HG03354 (cell line): ENCODE results near the gene RBP3.
"Not testable (repeated sequence)": the region's sequence is repeated elsewhere in the genome, so short reads cannot be mapped to it uniquely, and the experiment has no call there.

Experiments
- ATAC-seq: cut with Tn5 transposase; IDR thresholded peaks from one replicate; pipeline ENCODE4 v1.9.1; 2021; ENCODE audit warnings: mild to moderate bottlenecking; ENCODE audit not compliant: unreplicated experiment, poor library complexity, severe bottlenecking

RBP3 gene

DNA sequence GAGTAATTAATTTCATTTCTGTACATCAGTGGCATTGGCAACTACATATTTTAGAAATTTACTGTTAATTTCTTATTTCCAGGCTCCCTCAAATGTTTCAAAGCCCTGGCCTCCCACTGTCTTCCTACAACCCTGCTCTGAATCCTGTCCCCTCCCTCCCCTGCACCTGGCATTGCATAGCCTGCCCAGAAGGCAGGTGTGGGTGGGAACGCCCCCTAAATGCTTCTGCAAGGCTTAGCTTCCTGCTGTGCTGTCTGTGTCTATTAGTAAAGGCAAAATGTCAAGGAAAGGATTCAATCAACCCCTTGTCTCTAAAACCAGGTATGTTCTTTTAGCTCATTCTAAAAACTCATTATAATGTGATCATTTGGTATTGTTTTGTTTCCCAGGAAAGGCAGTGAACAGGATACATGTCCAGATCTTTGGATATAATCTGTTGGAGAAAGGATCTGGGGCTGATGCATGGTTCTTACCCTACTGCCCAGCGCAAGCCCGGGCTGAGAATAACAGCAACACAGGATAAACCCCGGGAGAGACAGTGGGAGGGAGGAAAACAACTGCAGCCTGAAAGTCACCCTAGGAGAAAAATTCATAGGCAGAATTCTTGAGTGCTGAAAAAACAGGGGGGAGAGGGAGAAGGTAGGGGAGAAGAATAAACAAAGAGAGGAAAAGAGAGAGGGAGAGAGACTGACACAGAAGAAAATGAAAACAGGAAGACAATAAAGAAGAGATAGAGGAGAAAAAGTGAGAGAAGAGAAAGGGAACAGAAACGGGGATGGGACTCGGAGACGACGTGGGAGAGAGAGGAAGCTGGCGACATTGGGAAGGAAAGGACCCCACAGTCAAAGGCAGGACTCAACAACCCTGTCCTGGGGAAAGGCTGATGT is 35.3 kb downstream of the RBP3 start:
- no peak for ATAC-seq

DNA sequence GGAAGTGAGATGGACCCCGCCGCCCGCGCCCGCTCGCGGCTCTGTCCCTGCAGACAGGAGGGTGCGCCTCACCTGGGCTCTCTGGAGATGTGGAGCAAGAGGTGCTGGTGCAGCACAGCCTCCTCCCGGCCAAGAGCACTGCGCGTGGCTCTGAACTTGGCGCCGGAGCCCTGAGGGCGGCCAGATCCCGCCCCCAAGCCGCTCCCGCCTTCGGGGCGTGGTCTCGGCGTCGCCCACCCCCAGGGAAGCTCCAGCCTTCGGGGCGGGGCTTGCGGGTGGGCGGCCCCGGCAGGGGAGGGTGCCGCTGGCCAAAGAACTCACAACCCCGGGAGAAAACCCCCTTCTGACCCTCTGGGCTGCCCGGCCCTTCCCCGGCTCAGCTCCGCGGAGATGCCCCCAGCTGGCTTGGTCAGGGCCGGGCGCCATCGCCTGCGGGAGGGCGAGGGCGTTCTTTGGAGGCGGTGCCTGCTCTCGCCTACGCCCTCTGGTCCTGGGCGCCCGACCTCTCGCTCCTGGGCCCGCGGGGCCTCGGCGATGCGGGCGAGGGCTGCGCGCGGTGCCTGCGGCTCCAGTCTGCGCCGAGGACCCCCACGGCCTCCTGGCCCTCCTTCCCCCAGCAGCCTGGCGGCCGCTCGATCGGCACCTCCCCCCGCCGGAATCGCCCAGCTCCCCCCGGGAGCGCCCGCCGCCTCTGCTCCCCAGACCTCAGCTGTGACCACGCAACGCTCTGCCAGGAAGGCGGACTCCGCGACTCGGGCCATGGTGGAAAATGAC is 36.2 kb downstream of the RBP3 start, which contains the start of gene ZNF488:
Gene ZNF488, minus strand, starts transcription at position 146 of the 774 bp plus-strand sequence. CDS start 15,464 bp downstream, outside the sequence.
- ATAC-seq, result peak; percentile 88

DNA sequence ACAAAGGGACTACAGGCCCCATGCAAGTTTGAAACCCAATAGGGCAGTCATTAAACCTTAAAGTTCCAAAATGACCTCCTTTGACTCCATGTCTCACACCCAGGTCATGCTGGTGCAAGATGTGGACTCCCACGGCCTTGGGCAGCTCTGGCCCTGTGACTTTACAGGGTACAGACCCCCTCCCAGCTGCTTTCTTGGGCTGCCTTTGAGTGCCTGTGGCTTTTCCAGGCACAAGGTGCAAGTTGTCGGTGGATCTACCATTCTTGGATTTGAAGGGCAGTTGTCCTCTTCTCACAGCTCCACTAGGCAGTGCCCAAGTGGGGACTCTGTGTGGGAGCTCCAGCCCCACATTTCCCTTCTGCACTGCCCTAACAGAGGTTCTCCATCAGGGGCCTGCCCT is 37.9 kb downstream of the RBP3 start:
- ATAC-seq, result not testable (repeated sequence)

DNA sequence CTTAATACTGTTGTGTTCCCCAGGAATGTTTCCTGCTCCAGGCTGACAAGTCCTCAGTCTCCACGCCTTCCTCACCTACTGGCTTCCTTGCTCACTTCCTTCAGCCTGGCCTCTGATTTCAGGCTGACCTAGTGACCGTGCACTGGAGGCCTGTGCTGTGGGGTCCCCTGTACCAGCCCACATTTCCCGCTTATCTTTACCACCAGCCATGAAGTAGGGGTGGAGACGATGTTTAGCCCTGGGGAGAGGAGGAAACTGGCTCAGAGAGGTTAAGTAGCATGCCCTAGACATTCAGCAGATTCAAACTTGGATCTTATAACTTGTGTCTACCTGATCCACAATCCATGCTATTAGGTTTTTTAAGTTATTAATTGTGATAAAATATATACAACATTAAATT is 40.7 kb downstream of the RBP3 start:
- no peak for ATAC-seq

DNA sequence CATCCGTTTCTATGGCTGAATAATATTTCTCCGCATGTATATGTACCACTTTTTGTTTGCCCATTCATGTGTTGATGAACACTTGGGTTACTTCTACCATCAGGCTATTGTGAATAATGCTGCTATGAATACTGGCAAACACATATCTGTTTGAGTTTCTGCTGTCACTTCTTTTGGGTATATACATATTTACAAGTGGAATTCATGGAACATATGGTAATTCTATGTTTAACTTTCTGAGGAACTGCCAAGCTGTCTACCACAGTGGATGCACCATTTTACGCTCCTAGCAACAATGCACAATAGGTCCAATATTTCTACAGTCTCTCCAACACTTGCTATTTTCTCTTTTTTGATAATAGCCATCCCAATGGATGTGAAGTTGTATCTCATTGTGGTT is 41.5 kb downstream of the RBP3 start:
- ATAC-seq, result no peak

DNA sequence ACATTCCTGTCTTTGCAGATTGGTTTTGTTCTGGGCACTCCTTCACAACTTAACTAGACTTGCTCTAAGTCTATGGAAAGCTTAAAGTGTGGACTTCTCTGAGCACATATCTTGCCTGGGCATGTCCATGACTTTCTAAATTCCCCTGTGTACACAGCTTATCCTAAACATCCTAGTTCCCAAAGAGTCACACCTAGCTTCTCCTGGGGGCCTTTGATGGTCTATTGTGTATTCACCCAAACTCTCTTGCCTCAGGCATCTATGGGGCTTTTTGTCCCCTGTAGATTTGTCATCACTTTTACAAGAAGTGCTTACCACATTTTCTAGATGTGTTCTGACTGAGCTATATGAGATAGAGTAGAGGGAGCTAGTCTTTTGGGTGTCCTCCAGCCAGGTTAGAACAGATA is 48.2 kb downstream of the RBP3 start:
- no peak for ATAC-seq

DNA sequence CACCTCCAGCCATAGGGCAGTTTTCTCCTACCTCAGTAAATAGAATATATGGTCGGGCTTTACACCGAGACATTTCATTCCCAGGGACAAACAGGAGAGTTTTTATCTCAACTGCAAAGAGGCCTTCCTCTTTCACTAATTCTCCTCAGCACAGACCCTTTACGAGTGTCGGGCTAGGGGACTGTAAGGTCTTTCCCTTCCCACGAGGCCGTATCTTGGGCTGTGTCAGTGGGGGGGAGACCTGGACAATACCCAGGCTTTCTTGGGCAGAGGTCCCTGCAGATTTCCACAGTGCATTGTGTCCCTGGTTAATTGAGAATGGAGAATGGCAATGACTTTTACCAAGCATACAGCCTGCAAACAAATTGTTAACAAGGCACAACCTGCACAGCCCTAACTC is 49.1 kb downstream of the RBP3 start:
- no peak for ATAC-seq

DNA sequence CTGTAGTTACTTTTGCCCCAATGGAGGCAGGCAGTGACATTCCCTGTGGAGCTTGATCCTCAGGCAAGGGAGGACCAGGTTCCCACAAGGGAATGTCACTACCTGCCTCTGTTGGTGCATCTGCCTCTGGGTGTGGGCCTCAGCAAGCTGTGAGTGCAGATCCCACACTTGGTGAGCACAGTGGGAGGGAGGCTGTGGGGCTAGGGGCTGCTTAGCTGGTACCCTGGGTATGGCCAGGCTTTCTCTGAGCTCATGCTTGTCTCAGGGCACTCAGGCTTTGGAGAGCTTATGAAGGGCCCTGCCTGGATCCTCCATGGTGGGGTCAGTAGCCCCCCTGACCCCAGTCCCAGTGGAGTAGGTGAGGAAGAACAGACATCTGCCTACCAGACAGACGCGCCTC is 52.1 kb downstream of the RBP3 start:
- ATAC-seq, result no peak

DNA sequence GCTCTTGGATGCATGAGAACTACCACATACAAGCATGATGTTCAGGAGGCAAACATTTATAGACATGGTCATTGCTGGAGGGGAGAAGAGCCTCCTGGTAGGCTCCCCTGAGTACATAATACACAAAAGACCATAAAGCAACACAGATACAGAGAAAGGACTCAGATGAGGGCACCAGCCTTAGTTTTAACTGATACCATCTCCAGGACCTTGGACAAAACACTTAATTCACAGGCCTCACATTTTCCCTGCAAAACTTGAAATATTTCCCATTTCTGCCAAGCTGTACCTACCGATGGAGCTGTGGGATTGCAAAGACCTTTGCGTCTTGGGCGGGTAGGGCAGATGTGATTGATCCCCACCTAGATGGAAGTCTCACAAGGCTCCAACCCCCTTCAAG is 52.6 kb downstream of the RBP3 start:
- ATAC-seq, result no peak

DNA sequence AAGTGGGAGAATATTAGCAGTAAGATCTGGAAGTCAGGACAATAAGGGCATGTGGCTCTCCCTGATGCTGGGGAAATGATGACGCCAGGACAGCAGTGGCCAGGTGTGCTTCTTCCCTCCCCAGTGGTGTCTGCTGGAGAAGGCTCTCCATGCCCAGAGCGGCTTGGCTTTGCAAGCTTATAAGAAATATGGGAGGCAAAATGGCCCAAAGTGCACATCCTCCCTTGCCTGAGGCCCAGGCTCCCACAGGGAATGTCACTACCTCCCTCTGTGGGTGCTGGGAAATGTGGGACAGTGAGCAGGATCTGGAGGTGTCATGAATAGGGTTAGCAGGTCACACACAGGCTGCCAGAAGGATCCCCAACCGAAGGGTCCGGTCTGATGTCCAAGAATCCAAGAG is 53.0 kb downstream of the RBP3 start:
- no peak for ATAC-seq

DNA sequence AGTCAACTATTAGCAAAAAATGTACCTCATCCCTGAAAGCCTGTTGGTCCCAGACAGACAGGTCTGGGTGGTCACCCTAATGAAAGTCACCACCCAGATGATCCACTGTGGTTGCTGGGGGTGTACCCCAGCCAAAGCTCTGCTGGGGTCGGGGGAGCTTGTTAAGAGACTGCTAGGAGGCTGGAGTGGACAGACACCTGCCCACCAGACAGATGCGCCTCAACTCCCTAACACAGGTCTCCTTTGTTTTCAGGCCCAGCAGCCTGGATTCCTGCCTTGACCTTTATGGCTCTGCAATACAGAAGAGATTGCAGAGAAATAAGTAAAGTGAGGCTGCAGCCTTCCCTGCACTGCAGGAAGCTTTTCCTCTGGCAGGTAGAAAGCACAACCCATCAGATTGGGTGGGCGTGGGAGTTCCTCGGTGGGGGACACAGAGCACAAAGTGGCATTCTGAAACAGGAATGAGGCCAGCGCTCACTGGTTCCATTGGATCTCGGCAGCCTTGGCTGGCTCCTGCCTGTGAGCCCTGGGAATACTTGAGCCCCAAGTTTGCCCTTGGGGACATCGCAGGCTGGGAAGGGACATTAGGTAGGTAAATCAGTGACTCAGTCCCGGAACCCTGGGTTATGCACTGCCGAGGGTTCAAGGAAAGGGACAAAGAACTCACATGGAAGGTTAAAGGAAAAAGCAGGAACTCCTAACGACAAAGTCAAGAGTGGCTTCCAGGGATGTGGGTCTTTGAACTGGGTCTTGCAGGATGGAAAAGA is 53.9 kb downstream of the RBP3 start:
- no peak for ATAC-seq

DNA sequence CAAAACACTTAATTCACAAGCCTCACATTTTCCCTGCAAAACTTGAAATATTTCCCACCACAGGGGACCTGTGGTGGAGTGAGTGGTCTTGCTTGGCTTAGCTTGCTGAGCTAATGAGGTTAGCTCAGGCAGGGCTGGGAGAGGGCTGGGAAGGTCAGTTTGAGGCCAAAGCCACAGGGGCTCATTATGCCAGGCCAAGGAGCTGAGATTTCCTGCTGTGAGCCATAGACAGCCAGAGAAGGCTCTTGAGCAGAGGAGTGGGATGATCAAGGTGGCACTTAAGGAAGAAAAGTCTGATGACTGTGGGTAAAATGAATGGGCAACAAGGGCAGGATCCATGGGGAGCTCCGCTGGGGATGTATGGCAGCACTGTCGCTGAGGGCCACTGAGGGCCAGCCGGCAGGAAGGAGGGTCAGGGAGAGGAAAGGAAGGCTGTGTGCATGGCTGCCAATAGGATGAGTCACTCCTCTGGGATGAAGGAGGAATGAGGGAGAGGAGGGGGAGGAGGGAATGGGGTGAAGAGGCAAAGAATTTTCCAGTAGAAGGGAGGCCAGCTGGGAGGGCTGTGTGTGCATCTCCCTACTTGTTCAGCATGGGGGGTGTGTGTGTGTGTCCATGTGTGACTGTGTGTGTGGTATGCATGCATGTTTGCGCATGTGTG is 54.6 kb downstream of the RBP3 start:
- no peak for ATAC-seq

DNA sequence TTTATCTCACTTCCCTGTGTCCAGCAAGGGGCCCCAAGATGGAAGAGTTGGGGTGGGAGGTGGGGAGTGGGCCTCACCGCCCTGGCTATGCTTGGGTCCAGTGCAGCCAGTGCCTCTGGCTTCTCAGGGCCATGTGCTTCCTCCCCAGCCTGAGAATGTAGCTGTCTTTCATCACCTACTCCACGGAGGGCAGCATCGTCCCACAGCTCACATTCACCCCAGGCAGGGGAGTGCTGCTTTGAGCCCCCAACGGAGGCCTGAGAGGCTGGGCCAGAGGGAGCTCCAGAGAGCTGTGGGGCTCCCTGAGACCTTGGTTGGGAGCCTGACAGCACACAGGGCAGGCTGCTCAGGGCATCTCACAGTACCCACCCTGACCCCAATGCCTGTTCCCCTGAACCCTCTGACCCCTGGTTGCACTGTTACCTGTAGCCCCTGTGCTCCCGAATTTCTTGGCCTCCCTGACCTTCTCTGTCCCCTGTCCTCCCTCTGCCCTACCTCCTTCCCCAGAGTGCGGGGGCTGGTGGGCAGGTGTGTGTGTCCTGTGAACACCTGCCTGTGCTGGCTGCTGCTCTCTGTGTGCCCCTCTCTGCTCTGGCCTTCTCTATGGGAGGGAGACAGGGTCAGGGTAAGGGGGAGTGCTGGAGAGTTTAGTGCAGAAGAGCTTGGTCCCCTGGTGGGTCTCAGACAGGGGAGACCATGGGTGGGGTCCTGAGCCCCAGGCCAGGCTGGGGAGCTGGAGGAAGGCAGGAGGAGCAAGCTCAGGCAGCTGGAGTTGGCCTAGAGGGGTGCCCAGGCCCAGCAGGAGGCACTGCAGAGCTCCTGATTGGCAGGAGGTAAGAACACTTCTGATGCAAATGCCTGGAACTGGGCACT is 55.5 kb downstream of the RBP3 start:
- ATAC-seq, result no peak

DNA sequence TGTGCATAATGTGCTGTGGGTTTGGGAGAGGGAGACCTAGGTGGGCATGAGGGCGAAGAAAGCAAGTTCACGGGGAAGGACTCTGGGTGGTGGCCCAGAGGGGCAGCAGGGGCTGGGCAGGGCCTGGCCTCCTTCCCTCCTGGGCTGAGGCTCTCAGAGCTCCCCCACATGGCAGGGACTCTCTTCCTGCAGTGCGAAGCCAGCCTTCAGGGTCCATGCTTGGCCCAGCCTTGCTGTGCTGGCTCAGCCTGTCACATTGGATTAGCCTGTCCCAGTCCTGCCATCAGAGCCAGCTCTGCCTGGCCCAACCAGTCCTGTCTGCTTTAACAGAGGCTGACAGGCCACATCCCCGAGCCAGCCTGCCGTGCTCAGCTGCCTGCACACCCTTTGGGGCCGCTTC is 56.3 kb downstream of the RBP3 start:
- no peak for ATAC-seq

DNA sequence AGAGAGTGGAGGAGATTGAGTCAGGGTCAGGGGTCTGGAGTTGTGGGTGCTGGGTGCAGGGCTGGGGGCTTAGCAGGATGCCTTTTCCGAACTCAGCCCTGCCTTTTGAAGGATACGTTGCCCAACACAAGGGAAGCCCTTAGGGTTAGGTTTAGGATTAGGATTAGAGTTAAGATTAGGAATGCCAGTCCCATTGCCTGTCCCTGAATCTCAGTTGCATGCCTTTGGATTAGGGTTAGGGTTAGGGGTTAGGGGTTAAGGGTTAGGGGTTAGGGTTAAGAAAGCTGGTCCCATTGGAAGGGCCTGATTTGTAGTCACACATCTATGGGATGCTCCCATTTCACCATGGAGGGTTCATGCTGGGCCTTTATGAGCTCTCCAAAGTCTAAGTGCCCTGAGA is 56.8 kb downstream of the RBP3 start:
- ATAC-seq, result no peak

DNA sequence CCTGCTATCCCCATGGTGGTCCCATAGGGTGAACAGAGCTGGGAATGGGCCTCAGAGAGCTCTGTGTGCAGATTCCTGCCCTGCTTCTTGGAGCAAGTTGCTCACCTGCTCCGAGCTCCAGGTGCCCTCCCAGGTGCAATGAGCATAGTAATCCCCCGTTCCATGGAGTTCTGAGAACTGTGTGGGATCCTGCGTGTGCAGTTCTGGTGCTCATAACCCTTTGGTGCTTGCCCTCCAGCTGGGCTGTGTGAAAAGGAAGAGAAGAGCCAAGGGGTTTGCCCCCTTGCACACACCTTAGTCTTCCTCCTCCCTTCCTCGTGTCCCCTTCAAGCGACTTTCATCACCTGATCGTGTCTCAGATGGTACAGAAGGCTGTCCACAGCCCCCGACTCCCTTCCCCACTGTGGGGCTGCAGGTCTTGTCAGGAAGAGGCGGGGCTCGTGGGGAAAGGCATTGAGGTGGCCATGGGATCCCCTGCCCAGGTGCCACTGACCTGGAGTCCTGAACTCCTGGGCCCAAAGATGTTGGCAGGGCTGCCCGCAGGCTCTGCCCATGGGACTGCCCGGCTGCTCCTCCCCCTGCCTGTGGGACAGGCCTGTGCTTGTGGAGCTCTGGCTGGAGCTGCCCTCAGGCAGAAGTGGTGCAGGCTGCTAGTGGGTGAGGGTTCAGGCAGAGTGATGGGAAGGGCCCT is 57.8 kb downstream of the RBP3 start:
- ATAC-seq, result no peak

DNA sequence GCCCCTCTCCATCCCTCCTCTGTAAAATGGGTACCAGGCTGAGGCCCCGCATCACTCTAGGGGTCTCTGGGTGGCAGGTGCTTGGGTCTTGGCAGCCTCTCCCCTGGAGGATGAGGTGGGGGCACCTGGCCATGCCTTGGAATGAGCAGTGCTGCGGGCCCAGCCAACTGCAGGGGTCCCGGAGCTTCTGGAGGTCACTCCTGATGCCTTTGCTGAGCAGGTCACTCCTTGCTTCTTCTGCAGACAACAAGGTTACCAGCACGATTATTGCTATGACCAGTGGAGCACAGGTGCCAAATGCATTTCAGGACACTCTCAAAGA is 58.3 kb downstream of the RBP3 start:
- no peak for ATAC-seq

DNA sequence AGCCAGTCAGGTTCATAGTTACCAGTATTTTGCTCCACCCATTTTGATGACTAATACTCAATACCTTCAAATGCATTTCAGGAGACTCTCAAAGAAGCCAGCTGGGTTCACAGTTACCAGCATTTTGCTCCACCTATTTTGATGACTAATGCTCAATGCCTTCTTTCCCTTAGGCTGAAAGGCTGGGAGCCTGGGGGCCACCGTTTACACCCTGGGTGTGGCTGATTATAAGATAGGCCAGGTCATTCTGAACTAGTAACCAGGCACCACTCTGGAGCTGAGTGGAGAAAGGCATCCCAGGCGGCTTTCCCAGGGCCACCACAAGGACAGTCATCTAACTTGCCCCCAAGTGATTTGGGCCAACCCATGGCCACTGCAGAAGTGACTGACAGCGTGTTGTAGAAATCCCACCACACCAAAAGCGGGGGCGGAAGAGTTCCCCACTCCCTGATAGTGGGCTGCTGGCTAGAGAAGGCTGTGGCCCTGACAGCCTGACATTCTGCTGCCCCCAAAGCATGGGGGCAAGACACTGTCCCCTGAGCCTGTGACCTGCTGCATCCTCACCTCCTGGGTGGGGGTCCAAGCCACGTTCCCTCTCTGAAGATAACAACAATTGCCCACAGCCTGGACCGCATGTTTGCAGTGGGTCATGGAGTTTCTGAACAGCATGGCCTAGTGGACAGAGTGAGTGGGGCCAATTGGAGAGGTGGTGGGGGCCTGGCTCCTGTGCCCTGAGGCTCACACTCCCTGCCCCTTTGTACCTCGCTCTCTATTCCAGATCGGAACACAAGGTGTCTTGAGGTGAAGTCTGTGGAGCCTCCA is 58.9 kb downstream of the RBP3 start:
- no peak for ATAC-seq
